ENCODE results near the gene PRSS38. TPM values are rescaled to one million over a fixed set of nuclear protein-coding genes. Genes with fewer than 3 reads are reported as not detected.

Gene PRSS38
- total RNA-seq, 1 experiment from 2014 or later, result not detected

GRCh38 chr1:227786673-227787512, 28.6 kb upstream of the PRSS38 start:
- RAD21 ChIA-PET (ENCODE audit: low non-redundant PET in 1 of 2, low total read pairs in 2 of 2, uncharacterized antibody in 2 of 2, unreplicated experiment in 2 of 2), result no interaction called here
- Histone ChIP-seq H3K9me3 (ENCODE audit: control insufficient read depth in 1 of 2, insufficient read depth in 1 of 2, low read depth in 1 of 2, low read length in 2 of 2) (no peaks in the 10 kb centered on the region), H2AFZ (ENCODE audit: low read depth, low read length, poor library complexity, severe bottlenecking) (no peak overlapping the region), H3K79me2 (ENCODE audit: insufficient read depth, low read length) (no peaks in the 10 kb centered on the region), H4K20me1 (ENCODE audit: insufficient read depth) (no peaks in the 10 kb centered on the region), H3K4me2 (ENCODE audit: low read length) (peak overlapping the region; percentile 84), H3K27ac (ENCODE audit: low read depth, low read length) (no peak overlapping the region), H3K4me3 (replicated peaks in 1 of 2; ENCODE audit: low read depth in 1 of 2, low read length in 2 of 2) (peak overlapping the region in 1 of 2 experiments; percentile 59; a peak in 2 of 4 replicates), H3K9me2 (ENCODE audit: insufficient read depth) (no peaks in the 10 kb centered on the region), H3K9ac (ENCODE audit: low read length) (peak overlapping the region; percentile 52; the same call in 1 of the 2 replicates), H3K4me1 (ENCODE audit: control insufficient read depth in 1 of 2, insufficient read depth in 2 of 2, low read length in 2 of 2) (peaks cover 6 to 18% of the 10 kb centered on the region in 2 experiments), H3K27me3 (ENCODE audit: insufficient read depth, low read length) (no peaks in the 10 kb centered on the region), H3K36me3 (ENCODE audit: control insufficient read depth in 1 of 2, insufficient read depth in 2 of 2, low read length in 2 of 2) (0 out of 4 replicates have a peak, but pooled peaks cover 0 to 3% of the 10 kb centered on the region in 2 experiments)
- intact Hi-C loops (cut with micrococcal nuclease), result loop anchor here (5.0 kb wide), 1 partner anchor 160 kb away; the partner anchor contains the start of gene WNT9A
- ATAC-seq, result no peak
- POLR2A ChIA-PET, result no interaction called here
- no TSS peak for BruUV-seq (replicated peaks)
- DNase-seq (ENCODE audit: low read depth, low spot score), result no peak
- CTCF ChIA-PET, result no interaction called here
- no peak for TF ChIP-seq SIN3A (IDR thresholded peaks at IDR 0.05; ENCODE audit: low read depth)

- peaks cover 6 to 18% of the 10 kb centered on the region in 2 experiments for H3K4me1 ChIP-seq (ENCODE audit: control insufficient read depth in 1 of 2, insufficient read depth in 2 of 2, low read length in 2 of 2)
- peak overlapping the region; percentile 31 to 59 for H3K4me3 ChIP-seq (replicated peaks in 1 of 2; ENCODE audit: low read depth in 1 of 2, low read length in 2 of 2)
- no peaks in the 10 kb centered on the region for H3K27me3 ChIP-seq (ENCODE audit: insufficient read depth, low read length)
- no peak overlapping the region for H2AFZ ChIP-seq (ENCODE audit: low read depth, low read length, poor library complexity, severe bottlenecking)
- H3K36me3 ChIP-seq (ENCODE audit: control insufficient read depth in 1 of 2, insufficient read depth in 2 of 2, low read length in 2 of 2), result no peaks in the 10 kb centered on the region
- H4K20me1 ChIP-seq (ENCODE audit: insufficient read depth), result no peaks in the 10 kb centered on the region
- ChIA-PET RAD21 (ENCODE audit: low non-redundant PET in 1 of 2, low total read pairs in 2 of 2, uncharacterized antibody in 2 of 2, unreplicated experiment in 2 of 2) (interaction anchor here in 1 of 2 experiments (0.6 kb wide), 1 partner anchor 983 kb away, joined by 8 read pairs; no protein-coding TSS in a partner anchor), POLR2A (no interaction called here), CTCF (interaction anchor here (1.1 kb wide), 1 partner anchor 159 kb away, joined by 5 read pairs; no protein-coding TSS in a partner anchor)
- H3K9me3 ChIP-seq (ENCODE audit: control insufficient read depth in 1 of 2, insufficient read depth in 1 of 2, low read depth in 1 of 2, low read length in 2 of 2), result no peaks in the 10 kb centered on the region
- H3K79me2 ChIP-seq (ENCODE audit: insufficient read depth, low read length), result no peaks in the 10 kb centered on the region
- H3K4me2 ChIP-seq (ENCODE audit: low read length), result peak overlapping the region; percentile 98
- DNase-seq (ENCODE audit: low read depth, low spot score) (peak; percentile 95), ATAC-seq (peak; percentile 93)
- intact Hi-C loops (cut with micrococcal nuclease), result loop anchor here (5.0 kb wide), 1 partner anchor 160 kb away; the partner anchor contains the start of gene WNT9A
- TF ChIP-seq POLR2AphosphoS5 (IDR thresholded peaks at IDR 0.05; ENCODE audit: low read depth, low read length) (peak; percentile 73), YY1 (IDR thresholded peaks at IDR 0.05; ENCODE audit: extremely low read depth, insufficient replicate concordance, low read depth, low read length) (peak; percentile 12), MAX (IDR thresholded peaks at IDR 0.05) (peak; percentile 70; the same call in 1 of the 2 replicates), SP1 (IDR thresholded peaks at IDR 0.05; ENCODE audit: low read depth) (peak; percentile 81), CBX3 (IDR thresholded peaks at IDR 0.05; ENCODE audit: low read depth) (no peak), EGR1 (IDR thresholded peaks at IDR 0.05; ENCODE audit: low read depth) (peak; percentile 82)
- H3K9me2 ChIP-seq (ENCODE audit: insufficient read depth), result no peaks in the 10 kb centered on the region
- peak overlapping the region; percentile 46 for H3K27ac ChIP-seq (ENCODE audit: low read depth, low read length)
- H3K9ac ChIP-seq (ENCODE audit: low read length), result peak overlapping the region; percentile 52
- TSS peak; percentile 42 for BruUV-seq (replicated peaks)
These were observed 27.8 kb upstream of the PRSS38 start for GRCh38 chr1:227787513-227788270.
